ENCODE measurements around the gene PARP3. TPM values are rescaled to one million over a fixed set of nuclear protein-coding genes. Genes with fewer than 3 reads are reported as not detected.
A peak's percentile ranks its signal among the peaks of the same experiment; 100 is the strongest.

The PARP3 gene
- total RNA-seq, 2 donors from 2014 or later = 22.0 to 45.9 TPM

DNA sequence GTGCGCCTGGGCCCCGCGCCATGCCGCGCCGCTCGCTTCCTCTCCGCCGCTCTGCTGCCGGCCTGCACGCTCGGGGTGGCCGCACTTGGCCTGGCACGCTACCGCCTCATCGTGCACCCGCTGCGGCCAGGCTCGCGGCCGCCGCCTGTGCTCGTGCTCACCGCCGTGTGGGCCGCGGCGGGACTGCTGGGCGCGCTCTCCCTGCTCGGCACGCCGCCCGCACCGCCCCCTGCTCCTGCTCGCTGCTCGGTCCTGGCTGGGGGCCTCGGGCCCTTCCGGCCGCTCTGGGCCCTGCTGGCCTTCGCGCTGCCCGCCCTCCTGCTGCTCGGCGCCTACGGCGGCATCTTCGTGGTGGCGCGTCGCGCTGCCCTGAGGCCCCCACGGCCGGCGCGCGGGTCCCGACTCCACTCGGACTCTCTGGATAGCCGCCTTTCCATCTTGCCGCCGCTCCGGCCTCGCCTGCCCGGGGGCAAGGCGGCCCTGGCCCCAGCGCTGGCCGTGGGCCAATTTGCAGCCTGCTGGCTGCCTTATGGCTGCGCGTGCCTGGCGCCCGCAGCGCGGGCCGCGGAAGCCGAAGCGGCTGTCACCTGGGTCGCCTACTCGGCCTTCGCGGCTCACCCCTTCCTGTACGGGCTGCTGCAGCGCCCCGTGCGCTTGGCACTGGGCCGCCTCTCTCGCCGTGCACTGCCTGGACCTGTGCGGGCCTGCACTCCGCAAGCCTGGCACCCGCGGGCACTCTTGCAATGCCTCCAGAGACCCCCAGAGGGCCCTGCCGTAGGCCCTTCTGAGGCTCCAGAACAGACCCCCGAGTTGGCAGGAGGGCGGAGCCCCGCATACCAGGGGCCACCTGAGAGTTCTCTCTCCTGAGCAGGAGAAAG is 14.0 kb downstream of the PARP3 start:
- H3K27me3 ChIP-seq (replicated peaks; ENCODE audit: insufficient read depth) = no peaks in the 10 kb centered on the region
- H3K4me3 ChIP-seq = peak overlapping the region; percentile 29 to 35
- WGBS = 3% methylated on average over 60 of the region's 97 CpGs
- intact Hi-C loops (cut with DNase I) = no loop called here
- peaks cover 8% of the 10 kb centered on the region for H3K4me1 ChIP-seq (replicated peaks)
- no peaks in the 10 kb centered on the region for H3K9me3 ChIP-seq
- H3K27ac ChIP-seq = peak overlapping the region; percentile 69 to 73
- TF ChIP-seq, protein P1, sequence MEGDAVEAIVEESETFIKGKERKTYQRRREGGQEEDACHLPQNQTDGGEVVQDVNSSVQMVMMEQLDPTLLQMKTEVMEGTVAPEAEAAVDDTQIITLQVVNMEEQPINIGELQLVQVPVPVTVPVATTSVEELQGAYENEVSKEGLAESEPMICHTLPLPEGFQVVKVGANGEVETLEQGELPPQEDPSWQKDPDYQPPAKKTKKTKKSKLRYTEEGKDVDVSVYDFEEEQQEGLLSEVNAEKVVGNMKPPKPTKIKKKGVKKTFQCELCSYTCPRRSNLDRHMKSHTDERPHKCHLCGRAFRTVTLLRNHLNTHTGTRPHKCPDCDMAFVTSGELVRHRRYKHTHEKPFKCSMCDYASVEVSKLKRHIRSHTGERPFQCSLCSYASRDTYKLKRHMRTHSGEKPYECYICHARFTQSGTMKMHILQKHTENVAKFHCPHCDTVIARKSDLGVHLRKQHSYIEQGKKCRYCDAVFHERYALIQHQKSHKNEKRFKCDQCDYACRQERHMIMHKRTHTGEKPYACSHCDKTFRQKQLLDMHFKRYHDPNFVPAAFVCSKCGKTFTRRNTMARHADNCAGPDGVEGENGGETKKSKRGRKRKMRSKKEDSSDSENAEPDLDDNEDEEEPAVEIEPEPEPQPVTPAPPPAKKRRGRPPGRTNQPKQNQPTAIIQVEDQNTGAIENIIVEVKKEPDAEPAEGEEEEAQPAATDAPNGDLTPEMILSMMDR (IDR thresholded peaks at IDR 0.05) = peak in 2 of 4 experiments; percentile 37 to 58
- TF ChIP-seq POLR2AphosphoS5 (IDR thresholded peaks at IDR 0.05) (no peak), POLR2A (IDR thresholded peaks at IDR 0.05) (peak; percentile 23)
- peak; percentile 63 for DNase-seq (ENCODE audit: low spot score)
- no peaks in the 10 kb centered on the region for H3K36me3 ChIP-seq

DNA sequence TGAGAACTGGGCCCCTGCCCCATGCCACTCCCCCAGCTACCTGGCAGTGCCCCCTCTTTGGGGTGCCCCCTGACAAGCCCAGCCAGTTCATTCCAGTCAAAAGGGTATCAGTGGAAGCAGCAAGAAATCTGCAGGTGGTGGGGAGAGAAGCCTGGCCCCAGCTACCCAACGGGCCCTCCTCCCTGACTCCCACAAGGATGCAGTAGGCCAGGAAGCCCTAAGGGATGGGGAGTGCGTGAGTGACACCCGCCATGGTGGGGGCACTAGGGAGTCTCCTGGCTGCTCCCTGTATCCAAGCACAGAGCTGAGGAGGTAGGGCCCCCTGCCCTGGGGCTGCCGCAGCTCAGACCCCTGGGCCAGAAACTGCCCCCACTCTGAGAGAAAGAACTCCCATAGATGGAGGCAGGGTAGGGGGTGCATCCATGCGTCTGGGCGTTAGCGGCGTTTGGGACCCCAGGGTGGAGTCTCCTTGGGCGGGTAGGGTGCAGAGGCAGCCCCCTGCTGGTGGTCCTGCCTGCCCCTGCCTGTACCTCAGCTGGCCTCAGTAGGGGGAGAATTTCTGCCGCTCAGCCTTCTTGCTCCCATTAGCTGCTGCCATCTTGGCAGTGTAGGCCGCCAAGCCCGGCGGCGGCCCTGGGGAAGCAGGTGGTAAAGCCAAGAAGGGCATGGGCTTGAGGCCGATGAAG is 15.5 kb downstream of the PARP3 start:
- H3K9me3 ChIP-seq = no peaks in the 10 kb centered on the region
- no peak overlapping the region for H3K4me3 ChIP-seq
- H3K4me1 ChIP-seq (replicated peaks) = peaks cover 8% of the 10 kb centered on the region
- no peak for TF ChIP-seq POLR2AphosphoS5 (IDR thresholded peaks at IDR 0.05)
- TF ChIP-seq, protein P1 (IDR thresholded peaks at IDR 0.05) = no peak
- intact Hi-C loops (cut with DNase I) = no loop called here
- DNase-seq (ENCODE audit: low spot score) = no peak
- WGBS = 90% methylated on average over 15 of the region's 15 CpGs
- no peaks in the 10 kb centered on the region for H3K36me3 ChIP-seq
- H3K27me3 ChIP-seq (replicated peaks; ENCODE audit: insufficient read depth) = no peaks in the 10 kb centered on the region
- H3K27ac ChIP-seq = no peak overlapping the region

DNA sequence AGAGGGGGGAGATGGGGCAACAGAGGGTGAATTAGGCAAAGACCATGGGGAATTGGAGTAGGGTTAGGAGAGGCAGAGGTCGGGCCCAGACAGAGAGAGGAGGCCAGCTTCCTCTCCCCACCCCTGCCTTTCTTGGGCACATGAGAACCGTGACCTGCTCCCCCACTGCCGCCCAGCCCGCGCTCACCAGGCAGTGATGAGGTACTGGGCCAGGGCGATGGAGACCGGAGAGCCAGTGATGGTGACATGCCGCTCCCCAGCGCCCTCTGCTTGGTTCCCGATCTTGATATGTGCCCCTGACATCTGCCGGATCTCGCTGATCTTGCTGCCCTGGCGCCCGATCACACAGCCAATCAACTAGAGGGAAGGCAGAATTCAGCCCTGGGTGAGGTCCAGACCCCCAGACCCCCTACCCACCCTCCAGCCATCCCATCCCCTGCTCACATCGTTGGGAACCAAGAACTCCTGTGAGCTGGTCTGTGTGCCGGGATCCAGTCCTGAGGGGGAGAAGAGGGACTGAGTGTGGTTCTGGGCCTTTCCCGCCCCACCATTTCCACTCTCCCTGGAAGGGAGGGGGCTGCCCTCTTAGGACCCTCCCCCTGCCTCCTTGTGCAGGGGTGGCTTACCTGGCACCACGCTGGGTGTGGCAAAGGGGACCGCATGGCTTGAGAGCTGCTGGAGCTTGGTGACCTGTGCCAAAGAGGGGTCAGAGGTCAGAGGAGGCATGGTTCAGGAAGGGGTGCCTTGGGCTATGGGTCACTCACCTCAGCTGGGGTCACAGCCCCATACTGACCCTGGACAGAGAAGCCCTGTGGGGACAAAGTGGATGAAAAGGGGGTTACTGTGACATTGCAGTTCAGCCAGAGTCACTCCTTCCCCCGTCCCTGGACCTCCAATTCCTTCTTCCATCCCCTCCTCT is 16.7 kb downstream of the PARP3 start:
- DNase-seq (ENCODE audit: low spot score) = no peak
- Histone ChIP-seq H3K27ac (no peak overlapping the region), H3K27me3 (replicated peaks; ENCODE audit: insufficient read depth) (no peaks in the 10 kb centered on the region), H3K4me1 (replicated peaks) (peaks cover 8% of the 10 kb centered on the region), H3K4me3 (no peak overlapping the region), H3K36me3 (no peaks in the 10 kb centered on the region), H3K9me3 (no peaks in the 10 kb centered on the region)
- WGBS = 92% methylated on average over 20 of the region's 20 CpGs
- no peak for TF ChIP-seq POLR2AphosphoS5 (IDR thresholded peaks at IDR 0.05)
- no peak for TF ChIP-seq POLR2A (IDR thresholded peaks at IDR 0.05)
- TF ChIP-seq, protein P1 (IDR thresholded peaks at IDR 0.05) = no peak
- intact Hi-C loops (cut with DNase I) = no loop called here

DNA sequence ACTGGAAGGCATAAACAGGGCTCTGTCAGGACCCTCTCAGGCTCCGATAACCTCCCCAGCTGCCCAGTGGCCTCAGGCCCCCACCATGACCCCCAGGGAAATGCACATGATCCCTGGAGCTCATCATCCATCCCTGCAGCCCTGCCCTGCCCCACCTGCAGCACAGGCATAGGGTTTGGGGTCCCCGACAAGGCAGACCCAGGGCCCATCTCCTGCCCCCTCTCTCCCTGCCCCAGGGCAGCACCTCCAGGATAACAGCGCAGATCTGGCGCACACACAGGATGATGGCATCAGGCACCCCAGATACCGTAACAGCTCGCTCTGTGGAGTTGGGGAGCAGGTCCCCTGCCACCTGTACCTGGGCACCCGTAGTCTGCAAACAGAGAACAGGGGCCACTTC is 17.5 kb downstream of the PARP3 start:
- no peaks in the 10 kb centered on the region for H3K36me3 ChIP-seq
- H3K27me3 ChIP-seq (replicated peaks; ENCODE audit: insufficient read depth) = no peaks in the 10 kb centered on the region
- no peak for DNase-seq (ENCODE audit: low spot score)
- 95% methylated on average over 4 of the region's 7 CpGs for WGBS
- intact Hi-C loops (cut with DNase I) = no loop called here
- H3K4me3 ChIP-seq = no peak overlapping the region
- no peaks in the 10 kb centered on the region for H3K9me3 ChIP-seq
- peaks cover 8% of the 10 kb centered on the region for H3K4me1 ChIP-seq (replicated peaks)
- TF ChIP-seq POLR2A (IDR thresholded peaks at IDR 0.05) (no peak), POLR2AphosphoS5 (IDR thresholded peaks at IDR 0.05) (no peak)
- TF ChIP-seq, protein P1 (IDR thresholded peaks at IDR 0.05) = no peak
- no peak overlapping the region for H3K27ac ChIP-seq

All from prostate gland (tissue), 2 donors.